Measurements from ENCODE around the gene NTRK1.

DNA sequence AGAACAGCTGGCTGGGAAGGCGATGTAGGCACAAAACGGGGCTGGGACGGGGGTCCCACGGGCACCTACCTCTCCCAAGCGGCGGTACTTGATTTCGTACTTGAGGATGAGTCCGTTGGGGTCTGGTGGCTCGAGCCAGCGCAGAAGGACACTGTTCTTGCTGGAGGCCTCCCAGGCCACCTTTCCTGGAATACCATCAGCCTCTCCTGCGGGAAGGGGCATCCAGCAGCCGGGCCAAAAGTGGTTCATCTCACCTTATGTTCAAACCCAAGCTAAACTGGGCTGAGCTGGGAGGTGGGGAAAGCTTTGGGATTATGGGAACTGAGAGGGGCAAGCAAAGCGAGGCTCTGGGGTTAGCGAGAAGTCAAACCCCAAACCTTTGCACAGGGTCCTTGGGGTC lies 16.0 kb upstream of the NTRK1 start:
- TF ChIP-seq, protein P1, sequence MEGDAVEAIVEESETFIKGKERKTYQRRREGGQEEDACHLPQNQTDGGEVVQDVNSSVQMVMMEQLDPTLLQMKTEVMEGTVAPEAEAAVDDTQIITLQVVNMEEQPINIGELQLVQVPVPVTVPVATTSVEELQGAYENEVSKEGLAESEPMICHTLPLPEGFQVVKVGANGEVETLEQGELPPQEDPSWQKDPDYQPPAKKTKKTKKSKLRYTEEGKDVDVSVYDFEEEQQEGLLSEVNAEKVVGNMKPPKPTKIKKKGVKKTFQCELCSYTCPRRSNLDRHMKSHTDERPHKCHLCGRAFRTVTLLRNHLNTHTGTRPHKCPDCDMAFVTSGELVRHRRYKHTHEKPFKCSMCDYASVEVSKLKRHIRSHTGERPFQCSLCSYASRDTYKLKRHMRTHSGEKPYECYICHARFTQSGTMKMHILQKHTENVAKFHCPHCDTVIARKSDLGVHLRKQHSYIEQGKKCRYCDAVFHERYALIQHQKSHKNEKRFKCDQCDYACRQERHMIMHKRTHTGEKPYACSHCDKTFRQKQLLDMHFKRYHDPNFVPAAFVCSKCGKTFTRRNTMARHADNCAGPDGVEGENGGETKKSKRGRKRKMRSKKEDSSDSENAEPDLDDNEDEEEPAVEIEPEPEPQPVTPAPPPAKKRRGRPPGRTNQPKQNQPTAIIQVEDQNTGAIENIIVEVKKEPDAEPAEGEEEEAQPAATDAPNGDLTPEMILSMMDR (IDR thresholded peaks at IDR 0.05): no peak
- TF ChIP-seq POLR2A (IDR thresholded peaks at IDR 0.05): no peak

All from testis (tissue), 2 donors.